ENCODE data around the gene ABHD6.

ABHD6 gene

DNA sequence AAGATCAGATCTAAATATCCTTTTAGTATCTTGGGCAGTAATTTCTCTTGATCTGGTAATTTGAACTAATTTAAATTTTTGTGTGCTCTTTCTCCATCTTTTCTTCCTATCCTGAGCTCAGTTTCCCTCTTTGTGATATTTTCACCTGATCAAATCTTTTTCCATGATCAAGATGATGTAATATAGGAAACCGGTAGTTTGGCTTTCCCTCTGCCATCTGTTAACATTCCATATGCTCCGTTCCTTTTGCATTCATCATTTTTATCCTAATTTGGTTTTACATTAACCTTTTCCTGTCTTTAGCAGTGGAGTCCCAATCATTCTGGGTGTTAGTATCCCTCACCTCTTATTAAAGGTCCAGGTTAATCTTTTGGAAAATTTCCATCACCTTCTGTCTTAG is 5.9 kb upstream of the ABHD6 start (continued):
- no peak for TF ChIP-seq SP3 (tag by site-specific recombination; IDR thresholded peaks at IDR 0.05)
- TF ChIP-seq HOXA7 (CRISPR knock-in tag; IDR thresholded peaks at IDR 0.05; ENCODE audit: borderline replicate concordance) = no peak
- no peak for TF ChIP-seq ZNF544 (tag by site-specific recombination; IDR thresholded peaks at IDR 0.05)

DNA sequence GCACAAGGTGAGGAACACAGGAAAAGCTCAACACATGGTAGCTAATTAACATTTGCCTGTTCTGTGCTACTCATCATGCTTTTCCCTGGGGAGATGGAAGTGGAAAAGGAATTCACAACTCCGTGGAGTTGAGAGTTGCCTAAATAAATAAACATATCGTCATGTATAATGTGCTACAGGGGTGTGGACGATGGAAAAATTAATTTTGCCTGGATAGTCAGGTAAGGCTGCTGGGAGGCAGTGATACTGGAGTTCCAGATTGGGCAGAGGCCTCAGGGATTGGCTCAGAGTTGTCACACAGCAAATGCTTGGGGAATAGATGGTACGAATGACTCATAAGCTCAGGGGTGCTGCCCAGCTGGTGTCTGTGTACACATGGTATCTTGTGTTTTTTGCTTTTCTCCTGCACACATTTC is 3.1 kb upstream of the ABHD6 start:
- POLR2A ChIA-PET = no interaction called here
- CTCF ChIA-PET = interaction anchor here (1.0 to 1.9 kb wide), 4 partner anchors 9 to 72 kb away, joined by 4 to 6 read pairs (median 5); partner anchors contain the start of genes HTD2 and RPP14
- H3K4me3 ChIP-seq (ENCODE audit: low read depth, low read length) = no peak overlapping the region
- peaks cover 2% of the 10 kb centered on the region; the same call in 1 of the 2 replicates for H3K4me1 ChIP-seq (ENCODE audit: control insufficient read depth, insufficient read depth, low read length)
- H3K27ac ChIP-seq (ENCODE audit: extremely low read depth, low read depth, low read length) = no peak overlapping the region
- H3K9me3 ChIP-seq (ENCODE audit: control insufficient read depth, insufficient read depth, low read depth, low read length) = no peaks in the 10 kb centered on the region
- H3K36me3 ChIP-seq (ENCODE audit: control insufficient read depth in 2 of 2, insufficient read depth in 1 of 2, low read length in 2 of 2) = no peaks in the 10 kb centered on the region
- TF ChIP-seq, protein P1, sequence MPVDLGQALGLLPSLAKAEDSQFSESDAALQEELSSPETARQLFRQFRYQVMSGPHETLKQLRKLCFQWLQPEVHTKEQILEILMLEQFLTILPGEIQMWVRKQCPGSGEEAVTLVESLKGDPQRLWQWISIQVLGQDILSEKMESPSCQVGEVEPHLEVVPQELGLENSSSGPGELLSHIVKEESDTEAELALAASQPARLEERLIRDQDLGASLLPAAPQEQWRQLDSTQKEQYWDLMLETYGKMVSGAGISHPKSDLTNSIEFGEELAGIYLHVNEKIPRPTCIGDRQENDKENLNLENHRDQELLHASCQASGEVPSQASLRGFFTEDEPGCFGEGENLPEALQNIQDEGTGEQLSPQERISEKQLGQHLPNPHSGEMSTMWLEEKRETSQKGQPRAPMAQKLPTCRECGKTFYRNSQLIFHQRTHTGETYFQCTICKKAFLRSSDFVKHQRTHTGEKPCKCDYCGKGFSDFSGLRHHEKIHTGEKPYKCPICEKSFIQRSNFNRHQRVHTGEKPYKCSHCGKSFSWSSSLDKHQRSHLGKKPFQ (tag by site-specific recombination; IDR thresholded peaks at IDR 0.05) = no peak
- TF ChIP-seq ZNF24 (tag by site-specific recombination; IDR thresholded peaks at IDR 0.05) (no peak), ZNF214 (tag by site-specific recombination; IDR thresholded peaks at IDR 0.05; ENCODE audit: borderline replicate concordance) (no peak), SCRT2 (tag by site-specific recombination; IDR thresholded peaks at IDR 0.05) (peak; percentile 71), ZNF184 (tag by site-specific recombination; IDR thresholded peaks at IDR 0.05) (no peak), REPIN1 (tag by site-specific recombination; IDR thresholded peaks at IDR 0.05; ENCODE audit: low read depth) (no peak), ZNF2 (tag by site-specific recombination; IDR thresholded peaks at IDR 0.05) (no peak), ZIC2 (tag by site-specific recombination; IDR thresholded peaks at IDR 0.05) (peak; percentile 17; the same call in 1 of the 2 replicates), PRDM1 (tag by site-specific recombination; IDR thresholded peaks at IDR 0.05) (no peak), EGR2 (tag by site-specific recombination; IDR thresholded peaks at IDR 0.05; ENCODE audit: low read depth) (no peak), ZFP3 (tag by site-specific recombination; IDR thresholded peaks at IDR 0.05; ENCODE audit: low read depth) (no peak), ZNF292 (tag by site-specific recombination; IDR thresholded peaks at IDR 0.05; ENCODE audit: borderline replicate concordance, low read depth) (no peak), ZNF571 (tag by site-specific recombination; IDR thresholded peaks at IDR 0.05) (no peak), OVOL3 (tag by site-specific recombination; IDR thresholded peaks at IDR 0.05) (no peak), ZNF76 (tag by site-specific recombination; IDR thresholded peaks at IDR 0.05; ENCODE audit: borderline replicate concordance, low read depth) (no peak), ZNF521 (tag by site-specific recombination; IDR thresholded peaks at IDR 0.05) (no peak), ZNF16 (tag by site-specific recombination; IDR thresholded peaks at IDR 0.05; ENCODE audit: low read depth) (no peak)
- TF ChIP-seq, protein P2, sequence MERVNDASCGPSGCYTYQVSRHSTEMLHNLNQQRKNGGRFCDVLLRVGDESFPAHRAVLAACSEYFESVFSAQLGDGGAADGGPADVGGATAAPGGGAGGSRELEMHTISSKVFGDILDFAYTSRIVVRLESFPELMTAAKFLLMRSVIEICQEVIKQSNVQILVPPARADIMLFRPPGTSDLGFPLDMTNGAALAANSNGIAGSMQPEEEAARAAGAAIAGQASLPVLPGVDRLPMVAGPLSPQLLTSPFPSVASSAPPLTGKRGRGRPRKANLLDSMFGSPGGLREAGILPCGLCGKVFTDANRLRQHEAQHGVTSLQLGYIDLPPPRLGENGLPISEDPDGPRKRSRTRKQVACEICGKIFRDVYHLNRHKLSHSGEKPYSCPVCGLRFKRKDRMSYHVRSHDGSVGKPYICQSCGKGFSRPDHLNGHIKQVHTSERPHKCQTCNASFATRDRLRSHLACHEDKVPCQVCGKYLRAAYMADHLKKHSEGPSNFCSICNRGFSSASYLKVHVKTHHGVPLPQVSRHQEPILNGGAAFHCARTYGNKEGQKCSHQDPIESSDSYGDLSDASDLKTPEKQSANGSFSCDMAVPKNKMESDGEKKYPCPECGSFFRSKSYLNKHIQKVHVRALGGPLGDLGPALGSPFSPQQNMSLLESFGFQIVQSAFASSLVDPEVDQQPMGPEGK (tag by site-specific recombination; IDR thresholded peaks at IDR 0.05) = 0 out of 2 replicates have a peak, but pooled peaks have one; percentile 19
- TF ChIP-seq, protein P3, sequence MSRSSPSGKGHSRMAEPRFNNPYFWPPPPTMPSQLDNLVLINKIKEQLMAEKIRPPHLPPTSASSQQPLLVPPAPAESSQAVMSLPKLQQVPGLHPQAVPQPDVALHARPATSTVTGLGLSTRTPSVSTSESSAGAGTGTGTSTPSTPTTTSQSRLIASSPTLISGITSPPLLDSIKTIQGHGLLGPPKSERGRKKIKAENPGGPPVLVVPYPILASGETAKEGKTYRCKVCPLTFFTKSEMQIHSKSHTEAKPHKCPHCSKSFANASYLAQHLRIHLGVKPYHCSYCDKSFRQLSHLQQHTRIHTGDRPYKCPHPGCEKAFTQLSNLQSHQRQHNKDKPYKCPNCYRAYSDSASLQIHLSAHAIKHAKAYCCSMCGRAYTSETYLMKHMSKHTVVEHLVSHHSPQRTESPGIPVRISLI (tag by site-specific recombination; IDR thresholded peaks at IDR 0.05) = no peak
- TF ChIP-seq, protein P4, sequence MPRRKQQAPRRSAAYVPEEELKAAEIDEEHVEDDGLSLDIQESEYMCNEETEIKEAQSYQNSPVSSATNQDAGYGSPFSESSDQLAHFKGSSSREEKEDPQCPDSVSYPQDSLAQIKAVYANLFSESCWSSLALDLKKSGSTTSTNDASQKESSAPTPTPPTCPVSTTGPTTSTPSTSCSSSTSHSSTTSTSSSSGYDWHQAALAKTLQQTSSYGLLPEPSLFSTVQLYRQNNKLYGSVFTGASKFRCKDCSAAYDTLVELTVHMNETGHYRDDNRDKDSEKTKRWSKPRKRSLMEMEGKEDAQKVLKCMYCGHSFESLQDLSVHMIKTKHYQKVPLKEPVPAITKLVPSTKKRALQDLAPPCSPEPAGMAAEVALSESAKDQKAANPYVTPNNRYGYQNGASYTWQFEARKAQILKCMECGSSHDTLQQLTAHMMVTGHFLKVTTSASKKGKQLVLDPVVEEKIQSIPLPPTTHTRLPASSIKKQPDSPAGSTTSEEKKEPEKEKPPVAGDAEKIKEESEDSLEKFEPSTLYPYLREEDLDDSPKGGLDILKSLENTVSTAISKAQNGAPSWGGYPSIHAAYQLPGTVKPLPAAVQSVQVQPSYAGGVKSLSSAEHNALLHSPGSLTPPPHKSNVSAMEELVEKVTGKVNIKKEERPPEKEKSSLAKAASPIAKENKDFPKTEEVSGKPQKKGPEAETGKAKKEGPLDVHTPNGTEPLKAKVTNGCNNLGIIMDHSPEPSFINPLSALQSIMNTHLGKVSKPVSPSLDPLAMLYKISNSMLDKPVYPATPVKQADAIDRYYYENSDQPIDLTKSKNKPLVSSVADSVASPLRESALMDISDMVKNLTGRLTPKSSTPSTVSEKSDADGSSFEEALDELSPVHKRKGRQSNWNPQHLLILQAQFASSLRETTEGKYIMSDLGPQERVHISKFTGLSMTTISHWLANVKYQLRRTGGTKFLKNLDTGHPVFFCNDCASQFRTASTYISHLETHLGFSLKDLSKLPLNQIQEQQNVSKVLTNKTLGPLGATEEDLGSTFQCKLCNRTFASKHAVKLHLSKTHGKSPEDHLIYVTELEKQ (tag by site-specific recombination; IDR thresholded peaks at IDR 0.05; ENCODE audit: borderline replicate concordance) = no peak
- TF ChIP-seq, protein P5, sequence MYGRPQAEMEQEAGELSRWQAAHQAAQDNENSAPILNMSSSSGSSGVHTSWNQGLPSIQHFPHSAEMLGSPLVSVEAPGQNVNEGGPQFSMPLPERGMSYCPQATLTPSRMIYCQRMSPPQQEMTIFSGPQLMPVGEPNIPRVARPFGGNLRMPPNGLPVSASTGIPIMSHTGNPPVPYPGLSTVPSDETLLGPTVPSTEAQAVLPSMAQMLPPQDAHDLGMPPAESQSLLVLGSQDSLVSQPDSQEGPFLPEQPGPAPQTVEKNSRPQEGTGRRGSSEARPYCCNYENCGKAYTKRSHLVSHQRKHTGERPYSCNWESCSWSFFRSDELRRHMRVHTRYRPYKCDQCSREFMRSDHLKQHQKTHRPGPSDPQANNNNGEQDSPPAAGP (tag by site-specific recombination; IDR thresholded peaks at IDR 0.05) = no peak
- TF ChIP-seq, protein P6, sequence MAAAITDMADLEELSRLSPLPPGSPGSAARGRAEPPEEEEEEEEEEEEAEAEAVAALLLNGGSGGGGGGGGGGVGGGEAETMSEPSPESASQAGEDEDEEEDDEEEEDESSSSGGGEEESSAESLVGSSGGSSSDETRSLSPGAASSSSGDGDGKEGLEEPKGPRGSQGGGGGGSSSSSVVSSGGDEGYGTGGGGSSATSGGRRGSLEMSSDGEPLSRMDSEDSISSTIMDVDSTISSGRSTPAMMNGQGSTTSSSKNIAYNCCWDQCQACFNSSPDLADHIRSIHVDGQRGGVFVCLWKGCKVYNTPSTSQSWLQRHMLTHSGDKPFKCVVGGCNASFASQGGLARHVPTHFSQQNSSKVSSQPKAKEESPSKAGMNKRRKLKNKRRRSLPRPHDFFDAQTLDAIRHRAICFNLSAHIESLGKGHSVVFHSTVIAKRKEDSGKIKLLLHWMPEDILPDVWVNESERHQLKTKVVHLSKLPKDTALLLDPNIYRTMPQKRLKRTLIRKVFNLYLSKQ (tag by site-specific recombination; IDR thresholded peaks at IDR 0.05; ENCODE audit: borderline replicate concordance) = no peak
- TF ChIP-seq, protein P7, sequence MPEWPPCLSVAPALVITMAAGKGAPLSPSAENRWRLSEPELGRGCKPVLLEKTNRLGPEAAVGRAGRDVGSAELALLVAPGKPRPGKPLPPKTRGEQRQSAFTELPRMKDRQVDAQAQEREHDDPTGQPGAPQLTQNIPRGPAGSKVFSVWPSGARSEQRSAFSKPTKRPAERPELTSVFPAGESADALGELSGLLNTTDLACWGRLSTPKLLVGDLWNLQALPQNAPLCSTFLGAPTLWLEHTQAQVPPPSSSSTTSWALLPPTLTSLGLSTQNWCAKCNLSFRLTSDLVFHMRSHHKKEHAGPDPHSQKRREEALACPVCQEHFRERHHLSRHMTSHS (tag by site-specific recombination; IDR thresholded peaks at IDR 0.05) = no peak

All from HEK293 (cell line).